Glomerular endothelial cell (primary cell): ENCODE measurements around the gene WIF1. TPM values are rescaled to one million over a fixed set of nuclear protein-coding genes. Genes with fewer than 3 reads are reported as not detected.

Source experiments
- DNase-seq: peaks from one replicate; pipeline ENCODE4 v3.0.0-alpha.2; 2011; ENCODE audit warnings: low read depth, low spot score; ENCODE audit errors: extremely low read depth
- total RNA-seq: library from RNA; depleted of rRNA; stranded (reverse); fragments of >200 nt; gene quantifications from 2 replicates; pipeline ENCODE4 v1.2.3, GENCODE V29; 2015

WIF1 gene
- not detected in 2 replicates for total RNA-seq

GRCh38 chr12:65121049-65121955 is at the start of gene WIF1:
TSS of gene WIF1 (minus strand) at chr12:65121305. CDS start at chr12:65121191, 114 bp downstream.
- DNase-seq, result no peak

GRCh38 chr12:65170209-65170881 is 49.2 kb upstream of the WIF1 start:
- DNase-seq, result no peak

GRCh38 chr12:65169320-65170208 is 48.5 kb upstream of the WIF1 start, which contains the start of gene LEMD3:
TSS of gene LEMD3 (plus strand) at chr12:65169583. CDS start at chr12:65169597, 14 bp downstream.
- peak; percentile 41 for DNase-seq

- no peak for DNase-seq
Measured at GRCh38 chr12:65168681-65169319, 47.7 kb upstream of the WIF1 start.

- no peak for DNase-seq
Measured at GRCh38 chr12:65164774-65165173, 43.7 kb upstream of the WIF1 start.

GRCh38 chr12:65164244-65164643 is 43.1 kb upstream of the WIF1 start:
- DNase-seq, result no peak

GRCh38 chr12:65162609-65163008 is 41.5 kb upstream of the WIF1 start:
- no peak for DNase-seq

GRCh38 chr12:65157091-65157490 is 36.0 kb upstream of the WIF1 start:
- no peak for DNase-seq

- no peak for DNase-seq
Measured at GRCh38 chr12:65156366-65156841, 35.3 kb upstream of the WIF1 start.

GRCh38 chr12:65155784-65156183 is 34.7 kb upstream of the WIF1 start:
- no peak for DNase-seq

GRCh38 chr12:65152596-65152995 is 31.5 kb upstream of the WIF1 start:
- DNase-seq, result no peak

GRCh38 chr12:65152012-65152411 is 30.9 kb upstream of the WIF1 start:
- DNase-seq, result no peak

- no peak for DNase-seq
Measured at GRCh38 chr12:65147312-65147905, 26.3 kb upstream of the WIF1 start.

- DNase-seq, result no peak
Measured at GRCh38 chr12:65140738-65141137, 19.6 kb upstream of the WIF1 start.

- no peak for DNase-seq
Measured at GRCh38 chr12:65139389-65139788, 18.3 kb upstream of the WIF1 start.

GRCh38 chr12:65133879-65134278 is 12.8 kb upstream of the WIF1 start:
- no peak for DNase-seq

GRCh38 chr12:65126482-65126881 is 5.4 kb upstream of the WIF1 start:
- no peak for DNase-seq

GRCh38 chr12:65125975-65126374 is 4.9 kb upstream of the WIF1 start:
- no peak for DNase-seq

GRCh38 chr12:65125247-65125646 is 4.1 kb upstream of the WIF1 start:
- no peak for DNase-seq
